Neural crest cell (in vitro differentiated cells): ENCODE data around the gene FREY1. TPM values are rescaled to one million over a fixed set of nuclear protein-coding genes. Genes with fewer than 3 reads are reported as not detected.

Experiments used
- DNase-seq: peaks from one replicate; pipeline ENCODE4 v3.0.0; 2021; ENCODE audit warnings: low read depth, mixed read lengths, low spot score
- H3K27ac Mint-ChIP-seq: one replicate; pipeline ENCODE4 v1.8.0; 2021; ENCODE audit warnings: mild to moderate bottlenecking, mixed read lengths; ENCODE audit not compliant: unreplicated experiment
- H3K27me3 Mint-ChIP-seq: 2 replicates; pipeline ENCODE4 v1.8.0; 2021; ENCODE audit warnings: low read depth, mild to moderate bottlenecking, mixed read lengths
- H3K36me3 Mint-ChIP-seq: 2 replicates; pipeline ENCODE4 v1.8.0; 2021; ENCODE audit warnings: low read depth, mild to moderate bottlenecking, mixed read lengths
- H3K4me1 Mint-ChIP-seq: 2 replicates; pipeline ENCODE4 v1.8.0; 2021; ENCODE audit warnings: mixed read lengths
- H3K4me3 Mint-ChIP-seq: one replicate; pipeline ENCODE4 v1.8.0; 2021; ENCODE audit warnings: mild to moderate bottlenecking, mixed read lengths
- H3K9me3 Mint-ChIP-seq: 2 replicates; pipeline ENCODE4 v1.8.0; 2021; ENCODE audit warnings: mixed read lengths
- total RNA-seq: library from RNA; stranded (reverse); gene quantifications from 2 replicates; pipeline ENCODE4 v1.2.1, GENCODE V29; 2021
- TF ChIP-seq, protein P1 (sequence below): fragments of 200-600 bp; sonication (generic); conservative IDR thresholded peaks from 2 replicates; pipeline ENCODE4 v1.5.0; 2021; ENCODE audit warnings: antibody characterized with exemption, mild to moderate bottlenecking

The FREY1 gene
- total RNA-seq, 1 donor from 2014 or later: 3.3 TPM

DNA sequence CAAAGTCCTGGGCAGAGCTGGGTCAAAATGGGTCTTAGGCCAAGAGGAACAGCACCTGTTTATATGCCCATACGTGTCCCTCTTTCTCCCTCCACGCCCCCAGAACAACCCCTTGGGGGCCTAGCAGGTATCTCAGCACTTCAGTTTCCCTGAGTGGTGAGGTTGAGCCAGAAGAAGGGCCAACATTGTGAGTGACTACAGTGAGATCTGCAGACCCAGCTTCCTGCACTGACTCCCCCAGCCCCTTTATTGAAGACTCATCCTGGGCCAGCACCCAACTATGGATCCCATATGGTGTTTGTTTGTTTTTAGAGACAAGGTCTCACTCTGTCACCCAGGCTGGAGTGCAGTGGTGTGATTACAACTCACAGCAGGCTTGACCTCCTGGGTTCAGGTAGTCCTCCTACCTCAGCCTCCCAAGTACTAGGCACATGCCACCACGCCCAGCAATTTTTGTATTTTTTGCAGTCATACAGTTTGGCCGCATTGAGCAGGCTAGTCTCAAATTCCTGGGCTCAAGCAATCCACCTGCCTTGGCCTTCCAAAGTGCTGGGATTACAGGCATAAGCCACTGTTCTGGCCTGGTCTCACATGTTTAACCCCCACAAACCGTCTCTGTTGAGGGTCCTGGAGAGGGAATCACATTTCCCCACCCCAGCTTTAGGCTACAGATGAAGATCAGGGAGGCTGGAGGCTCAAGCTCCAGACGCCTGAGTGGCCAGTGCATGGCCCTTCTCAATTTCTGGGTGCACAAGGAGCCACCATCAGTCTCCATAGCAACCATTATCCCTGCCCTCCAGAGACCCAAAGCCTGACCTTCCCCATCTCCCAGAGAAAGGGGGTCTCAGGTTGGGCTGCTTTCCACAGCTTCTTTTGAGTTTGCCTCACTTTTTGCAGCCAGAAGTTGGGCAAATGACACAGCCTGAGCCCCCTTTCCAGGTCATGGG lies 13.7 kb upstream of the FREY1 start:
- Mint-ChIP-seq H3K4me3 (peak overlapping the region; percentile 96), H3K4me1 (peaks cover 30% of the 10 kb centered on the region), H3K36me3 (no peaks in the 10 kb centered on the region), H3K27ac (no peak overlapping the region), H3K9me3 (no peaks in the 10 kb centered on the region), H3K27me3 (peaks cover 56% of the 10 kb centered on the region)
- TF ChIP-seq, protein P1, sequence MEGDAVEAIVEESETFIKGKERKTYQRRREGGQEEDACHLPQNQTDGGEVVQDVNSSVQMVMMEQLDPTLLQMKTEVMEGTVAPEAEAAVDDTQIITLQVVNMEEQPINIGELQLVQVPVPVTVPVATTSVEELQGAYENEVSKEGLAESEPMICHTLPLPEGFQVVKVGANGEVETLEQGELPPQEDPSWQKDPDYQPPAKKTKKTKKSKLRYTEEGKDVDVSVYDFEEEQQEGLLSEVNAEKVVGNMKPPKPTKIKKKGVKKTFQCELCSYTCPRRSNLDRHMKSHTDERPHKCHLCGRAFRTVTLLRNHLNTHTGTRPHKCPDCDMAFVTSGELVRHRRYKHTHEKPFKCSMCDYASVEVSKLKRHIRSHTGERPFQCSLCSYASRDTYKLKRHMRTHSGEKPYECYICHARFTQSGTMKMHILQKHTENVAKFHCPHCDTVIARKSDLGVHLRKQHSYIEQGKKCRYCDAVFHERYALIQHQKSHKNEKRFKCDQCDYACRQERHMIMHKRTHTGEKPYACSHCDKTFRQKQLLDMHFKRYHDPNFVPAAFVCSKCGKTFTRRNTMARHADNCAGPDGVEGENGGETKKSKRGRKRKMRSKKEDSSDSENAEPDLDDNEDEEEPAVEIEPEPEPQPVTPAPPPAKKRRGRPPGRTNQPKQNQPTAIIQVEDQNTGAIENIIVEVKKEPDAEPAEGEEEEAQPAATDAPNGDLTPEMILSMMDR: no peak
- no peak for DNase-seq

- H3K4me3 Mint-ChIP-seq: peak overlapping the region; percentile 96
- H3K9me3 Mint-ChIP-seq: no peaks in the 10 kb centered on the region
- DNase-seq: no peak
- H3K36me3 Mint-ChIP-seq: no peaks in the 10 kb centered on the region
- peaks cover 47% of the 10 kb centered on the region for H3K27me3 Mint-ChIP-seq
- TF ChIP-seq, protein P1: no peak
- no peak overlapping the region for H3K27ac Mint-ChIP-seq
- H3K4me1 Mint-ChIP-seq: peaks cover 30% of the 10 kb centered on the region
These were observed 12.9 kb upstream of the FREY1 start for GRCh38 chr11:45919806-45920530.

DNA sequence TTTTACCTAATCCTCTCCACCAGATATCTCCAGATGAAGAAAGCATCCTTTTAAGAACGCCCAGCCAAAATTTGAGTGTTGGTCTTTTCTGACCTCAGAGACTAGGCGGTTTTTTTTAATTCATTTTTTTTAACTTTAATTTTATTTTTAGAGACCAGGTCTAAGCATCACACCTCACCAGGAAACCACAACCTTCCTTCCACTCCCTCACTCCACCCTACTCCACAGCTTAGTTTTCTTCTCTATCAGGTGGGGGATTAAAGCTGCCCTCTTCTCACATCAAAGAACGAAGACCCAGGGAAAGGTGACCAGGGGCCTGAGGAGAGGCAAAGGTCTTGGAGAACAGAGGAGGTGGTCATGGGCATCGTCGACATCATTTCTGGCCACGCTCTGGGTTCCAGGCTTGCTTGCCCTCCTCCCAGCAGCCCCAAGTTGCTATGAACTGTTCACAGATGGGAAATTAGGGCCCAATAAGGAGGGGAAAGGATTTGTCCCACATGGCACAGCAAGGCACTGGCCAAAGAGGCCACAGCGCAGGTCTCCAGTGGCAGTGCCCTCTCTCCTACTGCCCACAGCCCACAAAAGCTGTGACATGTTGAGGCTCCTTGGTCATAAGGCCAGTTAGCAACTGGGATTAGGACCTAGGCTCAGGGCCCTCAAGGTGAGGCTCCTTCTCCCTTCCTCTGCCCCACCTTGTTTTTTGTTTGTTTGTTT lies 12.0 kb upstream of the FREY1 start:
- Mint-ChIP-seq H3K27ac (peak overlapping the region; percentile 96), H3K27me3 (peaks cover 39% of the 10 kb centered on the region)
- TF ChIP-seq, protein P1: no peak

GRCh38 chr11:45918331-45918941 lies 11.4 kb upstream of the FREY1 start:
- Mint-ChIP-seq H3K27ac (peak overlapping the region; percentile 96), H3K36me3 (no peaks in the 10 kb centered on the region), H3K4me3 (peak overlapping the region; percentile 96), H3K4me1 (peaks cover 24% of the 10 kb centered on the region), H3K27me3 (peaks cover 33% of the 10 kb centered on the region), H3K9me3 (no peaks in the 10 kb centered on the region)
- peak; percentile 73 for DNase-seq
- TF ChIP-seq, protein P1: no peak

More for the DNA sequence above, 12.0 kb upstream of the FREY1 start:
- Mint-ChIP-seq H3K4me3 (peak overlapping the region; percentile 96), H3K36me3 (no peaks in the 10 kb centered on the region), H3K9me3 (no peaks in the 10 kb centered on the region), H3K4me1 (peaks cover 26% of the 10 kb centered on the region)
- no peak for DNase-seq
